ENCODE results near the gene CCDC73.

GRCh38 chr11:32821517-32821916 is 27.1 kb upstream of the CCDC73 start:
- no peak for TF ChIP-seq REST (IDR thresholded peaks at IDR 0.05)
- no peak for TF ChIP-seq CTCF (IDR thresholded peaks at IDR 0.05; ENCODE audit: low read depth, low read length, missing input control)
- TF ChIP-seq RAD21 (IDR thresholded peaks at IDR 0.05): no peak
- TF ChIP-seq SP1 (IDR thresholded peaks at IDR 0.05): no peak
